H9 (cell line): ENCODE results near the gene FBXO10. TPM values are rescaled to one million over a fixed set of nuclear protein-coding genes. Genes with fewer than 3 reads are reported as not detected.

Source experiments
- DNase-seq: peaks from one replicate; pipeline ENCODE4 v3.0.0-alpha.2; 2017
- H2AFZ ChIP-seq: one replicate; pipeline ENCODE4 v1.6.1; 2013; ENCODE audit warnings: mild to moderate bottlenecking, low read length, control low read depth, moderate library complexity
- H2AK5ac ChIP-seq: 2 replicates; pipeline ENCODE4 v1.6.1; 2013; ENCODE audit warnings: low read length, control low read depth, mixed read lengths; ENCODE audit not compliant: insufficient read length
- H2BK120ac ChIP-seq: one replicate; pipeline ENCODE4 v1.6.1; 2013; ENCODE audit warnings: low read depth, mild to moderate bottlenecking, low read length, control low read depth, inconsistent platforms; ENCODE audit not compliant: poor library complexity, severe bottlenecking
- H2BK12ac ChIP-seq: 2 replicates; pipeline ENCODE4 v1.6.1; 2013; ENCODE audit warnings: low read length, control low read depth, mixed read lengths, low read depth; ENCODE audit not compliant: insufficient read length
- H2BK15ac ChIP-seq: 2 replicates; pipeline ENCODE4 v1.6.1; 2013; ENCODE audit warnings: low read depth, low read length, control low read depth
- H2BK20ac ChIP-seq: one replicate; pipeline ENCODE4 v1.6.1; 2013; ENCODE audit warnings: low read depth, mild to moderate bottlenecking, low read length, control low read depth, inconsistent platforms; ENCODE audit not compliant: poor library complexity, severe bottlenecking
- H2BK5ac ChIP-seq: 2 replicates; pipeline ENCODE4 v1.6.1; 2013; ENCODE audit warnings: low read length, control low read depth, mixed read lengths; ENCODE audit not compliant: insufficient read length
- H3K14ac ChIP-seq: 2 replicates; pipeline ENCODE4 v1.6.1; 2013; ENCODE audit warnings: low read length, control low read depth; ENCODE audit not compliant: insufficient read depth
- H3K18ac ChIP-seq: 2 replicates; pipeline ENCODE4 v1.6.1; 2013; ENCODE audit warnings: low read depth, mild to moderate bottlenecking, mixed read lengths, low read length, control low read depth; ENCODE audit not compliant: insufficient read length
- H3K23ac ChIP-seq: 2 replicates; pipeline ENCODE4 v1.6.1; 2013; ENCODE audit warnings: low read length, control low read depth, mixed read lengths, low read depth; ENCODE audit not compliant: insufficient read length
- H3K23me2 ChIP-seq: 2 replicates; pipeline ENCODE4 v1.6.1; 2013; ENCODE audit warnings: low read depth, mild to moderate bottlenecking, mixed read lengths, low read length, control low read depth; ENCODE audit not compliant: insufficient read length, poor library complexity, severe bottlenecking
- H3K27ac ChIP-seq: 2 replicates; pipeline ENCODE4 v1.5.1; 2013; ENCODE audit warnings: low read length, control low read depth, mixed read lengths, low read depth; ENCODE audit not compliant: insufficient read length
- H3K27me3 ChIP-seq: 2 replicates; pipeline ENCODE4 v1.6.1; 2013; ENCODE audit warnings: low read length, control low read depth, inconsistent platforms; ENCODE audit not compliant: insufficient read depth
- H3K4ac ChIP-seq: 2 replicates; pipeline ENCODE4 v1.6.1; 2013; ENCODE audit warnings: low read depth, mild to moderate bottlenecking, control low read depth, inconsistent platforms, low read length, moderate library complexity
- H3K4me1 ChIP-seq: 2 replicates; pipeline ENCODE4 v1.6.1; 2013; ENCODE audit warnings: low read length, control low read depth, inconsistent platforms; ENCODE audit not compliant: insufficient read depth
- H3K4me2 ChIP-seq: 2 replicates; pipeline ENCODE4 v1.6.1; 2013; ENCODE audit warnings: low read length, control low read depth, mixed read lengths; ENCODE audit not compliant: insufficient read length, insufficient read depth
- H3K56ac ChIP-seq: 2 replicates; pipeline ENCODE4 v1.6.1; 2013; ENCODE audit warnings: low read depth, mild to moderate bottlenecking, mixed read lengths, low read length, control low read depth; ENCODE audit not compliant: insufficient read length
- H3K79me1 ChIP-seq: 2 replicates; pipeline ENCODE4 v1.6.1; 2013; ENCODE audit warnings: low read depth, mild to moderate bottlenecking, moderate library complexity, low read length, control low read depth, inconsistent platforms; ENCODE audit not compliant: insufficient read depth, poor library complexity, severe bottlenecking
- H3K79me2 ChIP-seq: 2 replicates; pipeline ENCODE4 v1.6.1; 2013; ENCODE audit warnings: low read length, control low read depth, inconsistent platforms; ENCODE audit not compliant: insufficient read depth
- H3K9ac ChIP-seq: 2 replicates; pipeline ENCODE4 v1.6.1; 2013; ENCODE audit warnings: low read length, control low read depth, mixed read lengths; ENCODE audit not compliant: insufficient read length; ENCODE audit errors: extremely low read depth
- H3K9me3 ChIP-seq: one replicate; pipeline ENCODE4 v1.6.1; 2013; ENCODE audit warnings: low read depth, low read length, inconsistent platforms; ENCODE audit not compliant: control insufficient read depth
- H3T11ph ChIP-seq: one replicate; pipeline ENCODE4 v1.6.1; 2013; ENCODE audit warnings: mild to moderate bottlenecking, low read length, control low read depth, inconsistent platforms
- H4K20me1 ChIP-seq: one replicate; pipeline ENCODE4 v1.6.1; 2013; ENCODE audit not compliant: control insufficient read depth, insufficient read length, insufficient read depth
- H4K5ac ChIP-seq: 2 replicates; pipeline ENCODE4 v1.6.1; 2013; ENCODE audit warnings: low read depth, mild to moderate bottlenecking, mixed read lengths, low read length, control low read depth; ENCODE audit not compliant: insufficient read length
- H4K8ac ChIP-seq: replicated peaks from 2 replicates; pipeline ENCODE4 v1.6.1; 2013; ENCODE audit warnings: low read length, control low read depth, mixed read lengths, low read depth; ENCODE audit not compliant: insufficient read length
- H4K91ac ChIP-seq: 2 replicates; pipeline ENCODE4 v1.6.1; 2013; ENCODE audit warnings: low read depth, mild to moderate bottlenecking, moderate library complexity, mixed read lengths, low read length, control low read depth; ENCODE audit not compliant: insufficient read length
- H3K27ac Mint-ChIP-seq, 3 experiments: 2 replicates in 2 of 3; 3 replicates in 1 of 3; pipeline ENCODE4 v1.8.0; 2020 to 2021; ENCODE audit warnings: mixed read lengths in 3 of 3, mild to moderate bottlenecking in 1 of 3, moderate library complexity in 1 of 3
- H3K27me3 Mint-ChIP-seq: 2 replicates; pipeline ENCODE4 v1.8.0; 2021; ENCODE audit warnings: low read depth, mild to moderate bottlenecking, moderate library complexity, mixed read lengths
- H3K36me3 Mint-ChIP-seq, 3 experiments: 2 replicates in 2 of 3; 3 replicates in 1 of 3; pipeline ENCODE4 v1.8.0; 2020 to 2021; ENCODE audit warnings: low read depth in 3 of 3, mixed read lengths in 3 of 3; ENCODE audit not compliant: insufficient read depth in 1 of 3
- H3K4me1 Mint-ChIP-seq, 2 experiments: 2 replicates each; pipeline ENCODE4 v1.8.0; 2020; ENCODE audit warnings: mixed read lengths in 2 of 2
- H3K4me3 Mint-ChIP-seq, 2 experiments: 2 replicates in 1 of 2; 3 replicates in 1 of 2; pipeline ENCODE4 v1.8.0; 2020 to 2021; ENCODE audit warnings: mild to moderate bottlenecking in 2 of 2, mixed read lengths in 2 of 2, moderate library complexity in 1 of 2
- H3K9me3 Mint-ChIP-seq, 2 experiments: 2 replicates in 1 of 2; 3 replicates in 1 of 2; pipeline ENCODE4 v1.8.0; 2020; ENCODE audit warnings: mild to moderate bottlenecking in 2 of 2, mixed read lengths in 2 of 2, moderate library complexity in 1 of 2
- CTCF ChIP-seq: fragments of 200-600 bp; sonication (generic); conservative IDR thresholded peaks from 3 replicates; pipeline ENCODE4 v1.8.0; 2021; ENCODE audit warnings: antibody characterized with exemption, mild to moderate bottlenecking
- whole genome bisulfite sequencing: extraction: QIAGEN DNeasy Blood & Tissue Kit; methylation state at CpG from one replicate; pipeline ENCODE4 v1.1.7; 2013; ENCODE audit warnings: missing lambda C conversion rate, low lambda C conversion rate, mixed read lengths; ENCODE audit not compliant: insufficient read length; ENCODE audit errors: extremely low coverage; 5-methylcytosine and 5-hydroxymethylcytosine counted together
- total RNA-seq: library from RNA; stranded (reverse); gene quantifications from 2 replicates; pipeline ENCODE4 v1.2.1, GENCODE V29; 2021

The FBXO10 gene
- total RNA-seq, 1 experiment from 2014 or later, result 16.8 TPM

DNA sequence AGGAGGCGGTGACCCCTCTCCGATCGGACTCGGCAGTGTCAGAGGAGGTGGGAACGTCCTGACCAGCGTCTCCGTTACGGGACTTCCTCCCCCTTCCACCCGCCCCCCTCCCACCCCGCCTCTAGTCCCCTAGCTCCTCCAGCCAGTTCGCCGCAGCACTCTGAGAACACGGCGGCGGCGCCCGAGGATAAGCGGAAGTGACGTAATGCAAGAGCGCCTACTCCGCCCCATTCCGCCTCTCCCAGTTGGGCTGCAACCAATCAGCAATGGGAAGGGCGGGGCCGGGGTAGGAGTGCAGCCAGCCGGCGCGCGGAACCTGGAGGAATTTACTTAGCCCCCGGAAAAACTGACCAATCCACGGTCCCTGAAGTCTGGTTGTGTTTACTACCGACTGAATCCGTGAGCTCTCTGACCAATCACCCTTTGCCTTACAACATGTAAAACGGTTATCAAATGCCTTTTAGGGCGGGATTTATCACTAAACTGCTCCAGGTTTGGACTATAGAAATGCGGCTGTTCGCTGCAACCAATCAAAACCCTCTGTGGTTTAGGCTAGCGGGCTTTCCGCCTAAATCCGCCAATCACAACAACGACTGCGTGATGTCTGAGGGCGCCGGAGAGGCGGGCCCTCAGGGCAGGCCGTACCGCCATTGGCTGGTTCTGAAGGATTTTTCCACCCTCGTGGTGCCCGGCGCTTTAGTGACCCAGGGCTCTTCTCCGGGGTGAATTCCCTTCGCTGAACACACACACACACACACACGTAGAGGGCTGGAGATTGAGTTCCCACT is 110.7 kb downstream of the FBXO10 start, which contains the start of gene ZBTB5:
TSS of gene ZBTB5 (minus strand) at position 202 of the 788 bp plus-strand sequence. CDS start 22,899 bp downstream, outside the sequence.
- Mint-ChIP-seq H3K27ac (peak within 1 kb of the TSS; percentile 100), H3K27me3 (no peaks in the 10 kb centered on the region), H3K4me1 (peaks cover 24 to 28% of the 10 kb centered on the region in 2 experiments), H3K4me3 (peak within 1 kb of the TSS; percentile 95 to 99), H3K36me3 (peaks cover 12 to 24% (median 13%) of the 10 kb centered on the region in 3 experiments; a peak in 5 of 7 replicates), H3K9me3 (no peaks in the 10 kb centered on the region; a peak in 1 of 5 replicates)
- Histone ChIP-seq H4K91ac (peak within 1 kb of the TSS; percentile 95), H2BK12ac (peak within 1 kb of the TSS; percentile 84), H3K4me2 (peak within 1 kb of the TSS; percentile 96), H3K18ac (peak within 1 kb of the TSS; percentile 96), H3K4ac (peak within 1 kb of the TSS; percentile 100; the same call in 1 of the 2 replicates), H3K79me1 (peaks cover 5% of the 10 kb centered on the region), H3K23me2 (peaks cover 17% of the 10 kb centered on the region), H2BK20ac (peak within 1 kb of the TSS; percentile 97), H3T11ph (peak within 1 kb of the TSS; percentile 48), H3K79me2 (peaks cover 24% of the 10 kb centered on the region; the same call in 1 of the 2 replicates), H3K56ac (peak within 1 kb of the TSS; percentile 7), H3K9ac (peak within 1 kb of the TSS; percentile 97), H4K5ac (peak within 1 kb of the TSS; percentile 69), H3K27me3 (no peaks in the 10 kb centered on the region), H3K9me3 (no peaks in the 10 kb centered on the region), H2AFZ (no peak within 1 kb of the TSS), H3K14ac (peak within 1 kb of the TSS; percentile 99), H2BK120ac (peak within 1 kb of the TSS; percentile 99), H2BK15ac (no peak within 1 kb of the TSS), H3K4me1 (peaks cover 2% of the 10 kb centered on the region; the same call in 1 of the 2 replicates), H3K23ac (no peak within 1 kb of the TSS), H2BK5ac (peak within 1 kb of the TSS; percentile 4), H4K20me1 (no peaks in the 10 kb centered on the region), H4K8ac (no peak within 1 kb of the TSS), H3K27ac (peak within 1 kb of the TSS; percentile 44), H2AK5ac (no peak within 1 kb of the TSS)
- no CpG with 5 or more reads among the region's 52 CpGs for WGBS
- no peak for TF ChIP-seq CTCF
- peak; percentile 99 for DNase-seq
